Epithelial cell of prostate (primary cell): ENCODE results near the gene HMX2.

Source experiments
- DNase-seq: peaks from one replicate; pipeline ENCODE4 v3.0.0-alpha.2; 2011; ENCODE audit warnings: low read depth, low spot score
- H3K27ac ChIP-seq: fragments of 450-650 bp; 2 replicates; pipeline ENCODE4 v1.5.1; 2017; ENCODE audit warnings: mild to moderate bottlenecking

The HMX2 gene

GRCh38 chr10:123180101-123181090 lies 32.5 kb downstream of the HMX2 start:
- DNase-seq: no peak
- H3K27ac ChIP-seq: no peak overlapping the region

- H3K27ac ChIP-seq: no peak overlapping the region
- no peak for DNase-seq
These were observed 35.8 kb downstream of the HMX2 start for GRCh38 chr10:123183724-123184123.

- no peak for DNase-seq
- H3K27ac ChIP-seq: no peak overlapping the region
These were observed 39.8 kb downstream of the HMX2 start for GRCh38 chr10:123187781-123188180.

- no peak overlapping the region for H3K27ac ChIP-seq
- no peak for DNase-seq
These were observed 44.0 kb downstream of the HMX2 start for GRCh38 chr10:123191886-123192285.

GRCh38 chr10:123194056-123194455 lies 46.1 kb downstream of the HMX2 start:
- no peak overlapping the region for H3K27ac ChIP-seq
- no peak for DNase-seq
